ENCODE data around the gene FSTL4.

DNA sequence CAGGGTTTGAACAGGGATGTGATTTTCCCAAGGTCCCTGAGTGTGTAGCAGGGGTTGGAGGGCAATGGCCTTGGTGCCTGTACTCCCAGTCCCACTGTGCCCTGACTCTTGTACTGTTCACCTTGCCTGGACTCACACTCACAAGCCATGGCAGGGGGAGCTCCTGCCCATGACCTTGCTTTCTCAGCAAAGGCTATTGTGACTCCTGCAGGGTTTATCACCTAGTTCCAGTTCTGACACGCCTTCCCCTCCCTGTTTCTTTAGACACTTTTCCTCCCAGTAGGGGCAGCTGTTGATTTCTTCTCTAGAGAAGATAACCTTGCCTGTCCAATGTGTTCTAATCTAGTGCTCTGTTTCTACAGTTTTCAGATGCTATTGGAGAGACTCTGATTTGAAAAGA is 139.5 kb downstream of the FSTL4 start:
- TF ChIP-seq EZH2 (IDR thresholded peaks at IDR 0.05; ENCODE audit: borderline replicate concordance, low read length): no peak
- TF ChIP-seq, protein P1, sequence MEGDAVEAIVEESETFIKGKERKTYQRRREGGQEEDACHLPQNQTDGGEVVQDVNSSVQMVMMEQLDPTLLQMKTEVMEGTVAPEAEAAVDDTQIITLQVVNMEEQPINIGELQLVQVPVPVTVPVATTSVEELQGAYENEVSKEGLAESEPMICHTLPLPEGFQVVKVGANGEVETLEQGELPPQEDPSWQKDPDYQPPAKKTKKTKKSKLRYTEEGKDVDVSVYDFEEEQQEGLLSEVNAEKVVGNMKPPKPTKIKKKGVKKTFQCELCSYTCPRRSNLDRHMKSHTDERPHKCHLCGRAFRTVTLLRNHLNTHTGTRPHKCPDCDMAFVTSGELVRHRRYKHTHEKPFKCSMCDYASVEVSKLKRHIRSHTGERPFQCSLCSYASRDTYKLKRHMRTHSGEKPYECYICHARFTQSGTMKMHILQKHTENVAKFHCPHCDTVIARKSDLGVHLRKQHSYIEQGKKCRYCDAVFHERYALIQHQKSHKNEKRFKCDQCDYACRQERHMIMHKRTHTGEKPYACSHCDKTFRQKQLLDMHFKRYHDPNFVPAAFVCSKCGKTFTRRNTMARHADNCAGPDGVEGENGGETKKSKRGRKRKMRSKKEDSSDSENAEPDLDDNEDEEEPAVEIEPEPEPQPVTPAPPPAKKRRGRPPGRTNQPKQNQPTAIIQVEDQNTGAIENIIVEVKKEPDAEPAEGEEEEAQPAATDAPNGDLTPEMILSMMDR (IDR thresholded peaks at IDR 0.05; ENCODE audit: low read length): no peak
